GM23338 (cell line): Measurements from ENCODE around the gene OTUD7B. TPM values are rescaled to one million over a fixed set of nuclear protein-coding genes. Genes with fewer than 3 reads are reported as not detected.

Experiments
- ATAC-seq: fragments of 200-7000 bp; cut with Tn5 transposase; 3 replicates; pipeline ENCODE4 v1.9.1; 2020
- DNase-seq: peaks from one replicate; pipeline ENCODE4 v3.0.0-alpha.2; 2015; ENCODE audit warnings: low spot score
- H2AFZ ChIP-seq: fragments of 200-600 bp; sonication (generic); 2 replicates; pipeline ENCODE4 v1.8.0; 2016; ENCODE audit warnings: antibody characterized with exemption, mild to moderate bottlenecking, moderate library complexity
- H3F3A ChIP-seq: fragments of 200-600 bp; sonication (generic); replicated peaks from 2 replicates; pipeline ENCODE4 v1.8.0; 2017; ENCODE audit warnings: antibody characterized with exemption, mixed run types, low read depth
- H3K27ac ChIP-seq: fragments of 200-600 bp; sonication (generic); 2 replicates; pipeline ENCODE4 v1.6.1; 2016; ENCODE audit warnings: low read depth
- H3K27me3 ChIP-seq: fragments of 200-600 bp; sonication (generic); 2 replicates; pipeline ENCODE4 v1.8.0; 2016; ENCODE audit warnings: mild to moderate bottlenecking, mixed run types, moderate library complexity; ENCODE audit not compliant: insufficient read depth
- H3K36me3 ChIP-seq: fragments of 200-600 bp; sonication (generic); 2 replicates; pipeline ENCODE4 v1.8.0; 2016; ENCODE audit warnings: mild to moderate bottlenecking; ENCODE audit not compliant: insufficient read depth
- H3K4me1 ChIP-seq: fragments of 200-600 bp; sonication (generic); 2 replicates; pipeline ENCODE4 v1.8.0; 2016; ENCODE audit warnings: mild to moderate bottlenecking, moderate library complexity; ENCODE audit not compliant: insufficient read depth
- H3K4me2 ChIP-seq: fragments of 200-600 bp; sonication (generic); 2 replicates; pipeline ENCODE4 v1.7.1; 2017; ENCODE audit warnings: mixed run types
- H3K4me3 ChIP-seq: fragments of 200-600 bp; sonication (generic); 2 replicates; pipeline ENCODE4 v1.6.1; 2016; ENCODE audit warnings: mixed run types
- H3K79me2 ChIP-seq: fragments of 200-600 bp; sonication (generic); replicated peaks from 2 replicates; pipeline ENCODE4 v1.8.0; 2017; ENCODE audit warnings: mild to moderate bottlenecking; ENCODE audit not compliant: insufficient read depth
- H3K9me2 ChIP-seq: fragments of 200-600 bp; sonication (generic); 2 replicates; pipeline ENCODE4 v1.8.0; 2017; ENCODE audit not compliant: insufficient read depth
- H4K20me1 ChIP-seq: fragments of 200-600 bp; sonication (generic); replicated peaks from 2 replicates; pipeline ENCODE4 v1.8.0; 2017; ENCODE audit warnings: mild to moderate bottlenecking; ENCODE audit not compliant: insufficient read depth
- H3K27ac Mint-ChIP-seq: 2 replicates; pipeline ENCODE4 v1.8.0; 2020; ENCODE audit warnings: inconsistent platforms, mild to moderate bottlenecking, moderate library complexity, mixed read lengths
- H3K27me3 Mint-ChIP-seq: 3 replicates; pipeline ENCODE4 v1.8.0; 2022; ENCODE audit warnings: low read depth, mild to moderate bottlenecking, moderate library complexity, mixed read lengths, inconsistent platforms; ENCODE audit not compliant: insufficient read depth, poor library complexity
- H3K36me3 Mint-ChIP-seq: 3 replicates; pipeline ENCODE4 v1.8.0; 2021; ENCODE audit warnings: low read depth, mild to moderate bottlenecking, inconsistent platforms, moderate library complexity, mixed read lengths
- H3K4me1 Mint-ChIP-seq: 3 replicates; pipeline ENCODE4 v1.8.0; 2020; ENCODE audit warnings: mild to moderate bottlenecking, inconsistent platforms, mixed read lengths
- H3K4me3 Mint-ChIP-seq: 3 replicates; pipeline ENCODE4 v1.8.0; 2021; ENCODE audit warnings: moderate library complexity, mild to moderate bottlenecking, inconsistent platforms, mixed read lengths
- H3K9me3 Mint-ChIP-seq: 3 replicates; pipeline ENCODE4 v1.8.0; 2020; ENCODE audit warnings: moderate library complexity, mild to moderate bottlenecking, inconsistent platforms, mixed read lengths
- CTCF ChIP-seq, 2 experiments: fragments of 200-600 bp in 1 of 2; sonication (generic) in 1 of 2; conservative IDR thresholded peaks; 2 replicates each; pipeline versions ENCODE4 v1.5.1 to v1.6.1; 2016 to 2017; ENCODE audit warnings: antibody characterized with exemption in 2 of 2, low read depth in 2 of 2, mild to moderate bottlenecking in 2 of 2, moderate library complexity in 1 of 2
- EZH2phosphoT487 ChIP-seq: fragments of 200-600 bp; sonication (generic); IDR thresholded peaks from one replicate; pipeline ENCODE4 v1.8.1; 2018; ENCODE audit warnings: antibody characterized with exemption; ENCODE audit not compliant: unreplicated experiment
- JUNB ChIP-seq: IDR thresholded peaks from one replicate; pipeline ENCODE4 v1.6.1; 2016; ENCODE audit warnings: antibody characterized with exemption; ENCODE audit not compliant: unreplicated experiment
- POLR2AphosphoS5 ChIP-seq: IDR thresholded peaks from 2 replicates; pipeline ENCODE4 v1.6.1; 2016; ENCODE audit warnings: antibody characterized with exemption, low read depth
- REST ChIP-seq: IDR thresholded peaks from one replicate; pipeline ENCODE4 v1.6.1; 2018; ENCODE audit warnings: antibody characterized with exemption; ENCODE audit not compliant: unreplicated experiment
- STAT1 ChIP-seq: IDR thresholded peaks from one replicate; pipeline ENCODE4 v1.6.1; 2016; ENCODE audit warnings: antibody characterized with exemption; ENCODE audit not compliant: unreplicated experiment
- ZNF331 ChIP-seq: fragments of 250-450 bp; sonication (Bioruptor Pico); IDR thresholded peaks from 2 replicates; pipeline ENCODE4 v1.5.0; 2020; ENCODE audit warnings: low read depth, mild to moderate bottlenecking, moderate library complexity
- polyA plus RNA-seq: library from polyadenylated mRNA; unstranded; fragments of >200 nt; fragmentation: Nextera tagmentation; extraction: Ambion mirVana; gene quantifications from 2 replicates; pipeline ENCODE4 v1.2.1, GENCODE V29; 2016
- total RNA-seq: library from RNA; depleted of rRNA; stranded (reverse); fragments of >200 nt; shearing (Covaris generic); gene quantifications from 2 replicates; pipeline ENCODE4 v1.2.3, GENCODE V29; 2014
- TF ChIP-seq, protein P1 (sequence below): fragments of 250-450 bp; sonication (Bioruptor Pico); IDR thresholded peaks from 2 replicates; pipeline ENCODE4 v1.5.0; 2020; ENCODE audit warnings: mild to moderate bottlenecking, moderate library complexity

The OTUD7B gene
- total and polyA plus RNA-seq, 2 experiments from 2014 or later: 3.7 to 9.9 TPM

DNA sequence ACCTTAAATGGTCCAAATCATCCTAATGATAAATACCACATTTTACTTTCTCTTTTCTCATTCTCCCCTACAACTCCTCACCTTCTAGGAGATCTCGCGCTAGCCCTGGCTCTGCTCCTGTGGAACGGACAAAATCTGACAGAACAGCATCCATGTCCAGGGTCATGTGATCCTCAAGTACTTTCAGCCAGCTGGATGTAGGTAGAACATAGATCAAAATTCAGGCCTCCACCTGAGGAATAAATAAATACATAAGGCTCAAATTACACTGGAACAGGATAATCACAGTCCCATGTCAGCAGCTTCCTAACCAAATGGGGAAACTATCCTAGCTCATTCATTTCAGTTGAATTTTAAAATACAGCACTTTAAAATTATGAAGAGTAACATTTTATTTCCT lies 33.2 kb downstream of the OTUD7B start (continued):
- TF ChIP-seq, protein P1, sequence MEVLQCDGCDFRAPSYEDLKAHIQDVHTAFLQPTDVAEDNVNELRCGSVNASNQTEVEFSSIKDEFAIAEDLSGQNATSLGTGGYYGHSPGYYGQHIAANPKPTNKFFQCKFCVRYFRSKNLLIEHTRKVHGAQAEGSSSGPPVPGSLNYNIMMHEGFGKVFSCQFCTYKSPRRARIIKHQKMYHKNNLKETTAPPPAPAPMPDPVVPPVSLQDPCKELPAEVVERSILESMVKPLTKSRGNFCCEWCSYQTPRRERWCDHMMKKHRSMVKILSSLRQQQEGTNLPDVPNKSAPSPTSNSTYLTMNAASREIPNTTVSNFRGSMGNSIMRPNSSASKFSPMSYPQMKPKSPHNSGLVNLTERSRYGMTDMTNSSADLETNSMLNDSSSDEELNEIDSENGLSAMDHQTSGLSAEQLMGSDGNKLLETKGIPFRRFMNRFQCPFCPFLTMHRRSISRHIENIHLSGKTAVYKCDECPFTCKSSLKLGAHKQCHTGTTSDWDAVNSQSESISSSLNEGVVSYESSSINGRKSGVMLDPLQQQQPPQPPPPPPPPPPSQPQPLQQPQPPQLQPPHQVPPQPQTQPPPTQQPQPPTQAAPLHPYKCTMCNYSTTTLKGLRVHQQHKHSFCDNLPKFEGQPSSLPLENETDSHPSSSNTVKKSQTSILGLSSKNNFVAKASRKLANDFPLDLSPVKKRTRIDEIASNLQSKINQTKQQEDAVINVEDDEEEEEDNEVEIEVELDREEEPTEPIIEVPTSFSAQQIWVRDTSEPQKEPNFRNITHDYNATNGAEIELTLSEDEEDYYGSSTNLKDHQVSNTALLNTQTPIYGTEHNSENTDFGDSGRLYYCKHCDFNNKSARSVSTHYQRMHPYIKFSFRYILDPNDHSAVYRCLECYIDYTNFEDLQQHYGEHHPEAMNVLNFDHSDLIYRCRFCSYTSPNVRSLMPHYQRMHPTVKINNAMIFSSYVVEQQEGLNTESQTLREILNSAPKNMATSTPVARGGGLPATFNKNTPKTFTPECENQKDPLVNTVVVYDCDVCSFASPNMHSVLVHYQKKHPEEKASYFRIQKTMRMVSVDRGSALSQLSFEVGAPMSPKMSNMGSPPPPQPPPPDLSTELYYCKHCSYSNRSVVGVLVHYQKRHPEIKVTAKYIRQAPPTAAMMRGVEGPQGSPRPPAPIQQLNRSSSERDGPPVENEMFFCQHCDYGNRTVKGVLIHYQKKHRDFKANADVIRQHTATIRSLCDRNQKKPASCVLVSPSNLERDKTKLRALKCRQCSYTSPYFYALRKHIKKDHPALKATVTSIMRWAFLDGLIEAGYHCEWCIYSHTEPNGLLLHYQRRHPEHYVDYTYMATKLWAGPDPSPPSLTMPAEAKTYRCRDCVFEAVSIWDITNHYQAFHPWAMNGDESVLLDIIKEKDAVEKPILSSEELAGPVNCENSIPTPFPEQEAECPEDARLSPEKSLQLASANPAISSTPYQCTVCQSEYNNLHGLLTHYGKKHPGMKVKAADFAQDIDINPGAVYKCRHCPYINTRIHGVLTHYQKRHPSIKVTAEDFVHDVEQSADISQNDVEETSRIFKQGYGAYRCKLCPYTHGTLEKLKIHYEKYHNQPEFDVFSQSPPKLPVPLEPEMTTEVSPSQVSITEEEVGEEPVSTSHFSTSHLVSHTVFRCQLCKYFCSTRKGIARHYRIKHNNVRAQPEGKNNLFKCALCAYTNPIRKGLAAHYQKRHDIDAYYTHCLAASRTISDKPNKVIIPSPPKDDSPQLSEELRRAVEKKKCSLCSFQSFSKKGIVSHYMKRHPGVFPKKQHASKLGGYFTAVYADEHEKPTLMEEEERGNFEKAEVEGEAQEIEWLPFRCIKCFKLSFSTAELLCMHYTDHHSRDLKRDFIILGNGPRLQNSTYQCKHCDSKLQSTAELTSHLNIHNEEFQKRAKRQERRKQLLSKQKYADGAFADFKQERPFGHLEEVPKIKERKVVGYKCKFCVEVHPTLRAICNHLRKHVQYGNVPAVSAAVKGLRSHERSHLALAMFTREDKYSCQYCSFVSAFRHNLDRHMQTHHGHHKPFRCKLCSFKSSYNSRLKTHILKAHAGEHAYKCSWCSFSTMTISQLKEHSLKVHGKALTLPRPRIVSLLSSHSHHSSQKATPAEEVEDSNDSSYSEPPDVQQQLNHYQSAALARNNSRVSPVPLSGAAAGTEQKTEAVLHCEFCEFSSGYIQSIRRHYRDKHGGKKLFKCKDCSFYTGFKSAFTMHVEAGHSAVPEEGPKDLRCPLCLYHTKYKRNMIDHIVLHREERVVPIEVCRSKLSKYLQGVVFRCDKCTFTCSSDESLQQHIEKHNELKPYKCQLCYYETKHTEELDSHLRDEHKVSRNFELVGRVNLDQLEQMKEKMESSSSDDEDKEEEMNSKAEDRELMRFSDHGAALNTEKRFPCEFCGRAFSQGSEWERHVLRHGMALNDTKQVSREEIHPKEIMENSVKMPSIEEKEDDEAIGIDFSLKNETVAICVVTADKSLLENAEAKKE (CRISPR knock-in tag): no peak
- TF ChIP-seq STAT1: no peak

DNA sequence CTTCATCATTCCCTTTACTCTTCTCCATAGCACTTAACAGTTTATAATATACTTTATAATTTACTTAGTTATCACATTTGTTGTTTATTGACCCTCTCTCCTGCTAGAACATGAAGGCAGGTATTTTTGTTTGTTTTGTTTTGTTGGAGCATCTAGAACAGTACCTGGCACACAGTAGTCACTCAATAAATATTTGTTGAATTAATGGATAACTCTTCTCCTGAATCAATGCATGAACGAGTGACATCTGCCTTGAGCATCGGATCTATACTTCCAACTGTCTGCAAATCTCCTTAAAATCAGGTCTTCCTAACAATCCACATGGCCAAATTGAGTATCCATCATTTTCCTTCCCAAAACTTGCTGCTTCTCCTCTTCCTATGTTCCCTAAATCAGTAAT lies 38.0 kb downstream of the OTUD7B start:
- no peaks in the 10 kb centered on the region for H3F3A ChIP-seq
- no peak for TF ChIP-seq JUNB
- no peak for TF ChIP-seq REST
- no peak for TF ChIP-seq CTCF (conservative IDR thresholded peaks at IDR 0.05; ENCODE audit: low read depth in 2 of 2)
- no peak for TF ChIP-seq ZNF331 (CRISPR knock-in tag)
- no peak for TF ChIP-seq EZH2phosphoT487
- no peak for TF ChIP-seq POLR2AphosphoS5
- H4K20me1 ChIP-seq: peaks cover 3% of the 10 kb centered on the region
- H3K4me3 Mint-ChIP-seq: no peak overlapping the region
- no peaks in the 10 kb centered on the region for H3K9me2 ChIP-seq
- no peaks in the 10 kb centered on the region for H3K27me3 Mint-ChIP-seq
- no peak for ATAC-seq
- H3K4me3 ChIP-seq: no peak overlapping the region
- no peaks in the 10 kb centered on the region for H3K4me1 Mint-ChIP-seq
- H3K27ac Mint-ChIP-seq: no peak overlapping the region
- peaks cover 2% of the 10 kb centered on the region; the same call in 1 of the 2 replicates for H3K79me2 ChIP-seq
- no peak overlapping the region for H3K27ac ChIP-seq
- no peaks in the 10 kb centered on the region for H3K27me3 ChIP-seq
- H3K9me3 Mint-ChIP-seq: no peaks in the 10 kb centered on the region
- no peaks in the 10 kb centered on the region for H3K4me1 ChIP-seq
- no peak overlapping the region for H2AFZ ChIP-seq
- peaks cover 15% of the 10 kb centered on the region for H3K36me3 ChIP-seq
- peaks cover 35% of the 10 kb centered on the region for H3K36me3 Mint-ChIP-seq
- no peak overlapping the region for H3K4me2 ChIP-seq
- DNase-seq: no peak
